ENCODE data around the gene U2AF1L4.
"Not testable (repeated sequence)": the region's sequence is repeated elsewhere in the genome, so short reads cannot be mapped to it uniquely, and the experiment has no call there.

The U2AF1L4 gene

DNA sequence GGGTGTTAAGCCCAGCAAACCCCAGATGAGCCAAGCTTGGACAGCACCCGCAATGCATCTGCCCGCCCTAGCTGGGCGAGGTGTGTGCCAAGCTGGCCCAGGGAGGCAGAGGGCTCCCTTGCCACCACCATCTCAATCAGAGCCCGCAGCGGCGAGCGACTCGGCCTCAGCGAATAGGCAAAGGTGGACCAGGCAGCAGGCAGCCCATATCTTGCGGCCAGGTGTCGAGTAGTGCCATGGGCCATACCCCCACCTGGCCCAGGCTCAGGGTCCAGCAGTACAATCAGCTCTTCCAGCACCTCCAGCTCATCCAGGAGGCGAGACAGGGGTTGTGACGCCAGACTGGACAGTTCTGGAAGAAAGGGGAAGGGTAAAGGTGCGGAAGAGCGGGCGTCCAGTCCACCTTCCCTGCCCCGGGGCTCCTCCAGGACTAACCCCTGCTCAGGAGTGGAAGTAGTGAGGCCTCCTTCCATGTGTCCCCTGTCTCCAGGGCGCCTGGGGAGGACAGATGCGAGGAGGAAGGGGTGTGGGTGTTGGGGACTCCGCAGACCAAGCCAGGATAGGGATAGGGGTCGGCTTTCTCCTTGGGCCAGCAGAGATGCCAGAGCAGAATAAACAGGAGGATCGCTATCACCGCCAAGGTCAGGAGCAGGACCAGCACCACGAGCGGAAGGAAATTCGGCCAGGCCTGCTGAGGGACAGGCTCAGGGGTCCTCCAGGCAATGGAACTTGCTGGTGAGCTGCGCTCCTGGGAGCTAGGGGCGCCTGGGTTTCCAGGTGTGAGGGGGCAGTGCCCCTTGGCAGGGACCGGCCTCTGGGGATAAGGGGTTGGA lies 5.7 kb downstream of the U2AF1L4 start:
- no peak for DNase-seq

DNA sequence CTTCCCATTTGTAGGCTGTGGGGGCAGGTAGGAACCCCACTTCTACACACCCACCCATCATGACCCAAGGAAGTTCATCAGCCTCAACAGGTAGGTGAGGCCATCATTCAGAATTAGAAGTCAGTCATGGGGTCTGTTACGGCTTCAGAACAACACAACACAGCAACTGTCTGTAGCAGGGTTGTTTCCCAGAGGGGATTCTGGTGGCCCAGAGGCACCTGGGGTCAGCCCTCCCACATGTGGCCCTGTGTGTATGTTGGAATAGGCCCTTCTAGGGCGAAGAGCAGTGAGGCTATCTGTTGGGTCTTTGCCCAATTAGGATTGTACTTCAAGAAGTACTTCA lies 6.4 kb downstream of the U2AF1L4 start:
- DNase-seq = no peak

- no peak for DNase-seq
These were observed 7.0 kb downstream of the U2AF1L4 start for GRCh38 chr19:35738021-35738886.

DNA sequence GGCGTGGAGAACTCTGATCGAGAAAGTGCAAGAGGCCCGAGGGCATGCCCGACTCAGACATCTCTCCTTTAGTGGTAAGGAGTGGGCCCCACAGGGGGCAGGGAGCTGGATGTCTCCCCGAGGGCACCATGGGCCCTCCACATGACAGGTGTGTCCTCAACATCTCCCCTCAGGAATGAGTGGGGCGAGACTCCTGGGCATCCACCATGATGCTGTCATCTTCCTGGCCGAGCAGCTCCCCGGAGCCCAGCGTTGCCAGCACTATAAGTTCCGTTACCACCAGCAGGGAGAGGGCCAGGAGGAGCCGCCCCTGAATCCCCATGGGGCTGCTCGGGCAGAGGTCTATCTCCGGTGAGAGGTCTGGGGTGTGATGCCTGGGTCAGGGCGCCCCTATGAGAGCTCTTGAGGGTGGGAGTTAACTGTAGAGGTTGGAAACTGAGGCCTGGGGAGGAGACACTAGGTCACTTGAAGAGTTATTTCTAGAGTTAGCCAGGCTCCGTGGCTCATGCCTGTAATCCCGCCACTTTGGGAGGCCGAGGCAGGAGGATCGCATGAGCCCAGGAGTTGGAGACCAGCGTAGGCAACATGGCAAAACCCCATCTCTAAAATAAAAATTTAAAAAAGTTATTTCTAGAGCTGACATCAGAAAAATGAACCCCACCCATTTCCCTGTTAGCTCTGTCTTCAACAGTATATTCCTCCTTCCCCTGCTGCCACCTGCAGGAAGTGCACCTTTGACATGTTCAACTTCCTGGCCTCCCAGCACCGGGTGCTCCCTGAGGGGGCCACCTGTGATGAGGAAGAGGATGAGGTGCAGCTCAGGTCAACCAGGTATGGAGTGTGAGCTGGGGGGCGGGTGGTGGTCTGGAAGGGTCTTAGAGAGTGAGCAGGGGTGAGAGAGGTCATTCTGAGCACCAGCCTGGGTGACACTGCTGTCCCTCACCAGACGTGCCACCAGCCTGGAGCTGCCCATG lies 8.0 kb downstream of the U2AF1L4 start:
- DNase-seq = no peak

GRCh38 chr19:35734889-35735288 lies 10.3 kb downstream of the U2AF1L4 start:
- no peak for DNase-seq

DNA sequence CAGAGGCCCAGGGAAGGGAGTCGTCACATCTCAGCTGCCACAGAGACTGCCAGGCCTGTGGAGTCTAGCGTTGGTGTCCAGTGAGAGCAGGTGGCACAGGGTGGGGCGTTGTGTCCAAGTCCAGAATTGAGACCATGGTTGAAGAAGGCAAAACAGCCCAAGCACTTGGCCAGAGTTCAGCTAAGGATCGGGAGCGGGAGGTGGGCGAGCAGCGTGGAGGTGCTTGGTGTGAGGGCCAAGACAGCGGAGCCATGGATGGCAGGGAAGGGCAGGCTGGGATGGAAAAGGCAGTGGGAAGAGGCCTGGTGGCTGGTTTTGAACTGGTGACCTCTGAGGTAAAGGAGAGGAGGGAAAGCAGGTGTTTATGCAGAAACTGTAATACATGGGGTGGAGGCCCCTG lies 10.9 kb downstream of the U2AF1L4 start:
- DNase-seq = no peak

DNA sequence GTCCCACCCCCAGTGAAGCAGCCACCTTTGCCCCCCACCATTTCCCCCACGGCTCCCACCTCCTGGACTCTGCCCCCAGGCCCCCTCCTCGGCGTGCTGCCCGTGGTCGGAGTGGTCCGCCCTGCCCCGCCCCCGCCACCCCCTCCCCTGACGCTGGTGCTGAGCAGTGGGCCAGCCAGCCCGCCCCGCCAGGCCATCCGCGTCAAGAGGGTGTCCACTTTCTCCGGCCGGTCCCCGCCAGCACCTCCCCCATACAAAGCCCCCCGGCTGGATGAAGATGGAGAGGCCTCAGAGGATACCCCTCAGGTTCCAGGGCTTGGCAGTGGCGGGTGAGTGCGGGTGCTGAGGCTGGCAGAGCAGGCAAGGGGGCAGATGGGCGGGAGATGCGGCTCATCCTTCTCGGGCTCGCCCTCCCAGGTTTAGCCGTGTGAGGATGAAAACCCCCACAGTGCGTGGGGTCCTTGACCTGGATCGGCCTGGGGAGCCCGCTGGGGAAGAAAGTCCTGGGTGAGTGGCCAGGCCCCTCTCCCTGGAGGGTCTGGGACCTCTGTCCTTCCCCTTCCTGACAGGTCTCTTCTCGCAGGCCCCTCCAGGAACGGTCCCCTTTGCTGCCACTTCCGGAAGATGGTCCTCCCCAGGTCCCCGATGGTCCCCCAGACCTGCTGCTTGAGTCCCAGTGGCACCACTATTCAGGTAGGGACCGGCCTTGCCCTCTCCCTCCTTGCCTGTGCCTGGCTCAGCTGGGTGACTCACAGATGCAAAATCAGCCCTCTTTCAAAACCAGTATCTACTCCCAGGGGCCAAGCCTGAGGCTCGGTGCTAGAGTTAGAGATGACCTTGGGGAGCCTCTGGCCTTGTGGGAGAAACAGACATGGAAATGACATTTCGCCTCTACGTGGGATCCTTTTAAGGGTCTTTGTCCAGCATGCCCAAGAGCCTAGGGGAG lies 11.8 kb downstream of the U2AF1L4 start:
- DNase-seq = no peak

DNA sequence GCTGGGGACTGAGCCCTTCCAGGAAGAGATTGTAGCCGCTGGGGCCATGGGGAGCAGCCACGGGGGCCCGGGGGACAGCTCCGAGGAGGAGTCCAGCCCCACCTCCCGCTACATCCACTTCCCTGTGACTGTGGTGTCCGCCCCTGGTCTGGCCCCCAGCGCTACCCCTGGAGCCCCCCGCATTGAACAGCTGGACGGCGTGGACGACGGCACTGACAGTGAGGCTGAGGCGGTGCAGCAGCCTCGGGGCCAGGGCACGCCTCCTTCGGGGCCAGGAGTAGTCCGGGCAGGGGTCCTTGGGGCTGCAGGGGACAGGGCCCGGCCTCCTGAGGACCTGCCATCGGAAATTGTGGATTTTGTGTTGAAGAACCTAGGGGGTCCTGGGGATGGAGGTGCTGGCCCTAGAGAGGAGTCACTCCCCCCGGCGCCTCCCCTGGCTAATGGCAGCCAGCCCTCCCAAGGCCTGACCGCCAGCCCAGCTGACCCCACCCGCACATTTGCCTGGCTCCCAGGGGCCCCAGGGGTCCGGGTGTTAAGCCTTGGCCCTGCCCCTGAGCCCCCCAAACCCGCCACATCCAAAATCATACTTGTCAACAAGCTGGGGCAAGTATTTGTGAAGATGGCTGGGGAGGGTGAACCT lies 12.6 kb downstream of the U2AF1L4 start:
- no peak for DNase-seq

DNA sequence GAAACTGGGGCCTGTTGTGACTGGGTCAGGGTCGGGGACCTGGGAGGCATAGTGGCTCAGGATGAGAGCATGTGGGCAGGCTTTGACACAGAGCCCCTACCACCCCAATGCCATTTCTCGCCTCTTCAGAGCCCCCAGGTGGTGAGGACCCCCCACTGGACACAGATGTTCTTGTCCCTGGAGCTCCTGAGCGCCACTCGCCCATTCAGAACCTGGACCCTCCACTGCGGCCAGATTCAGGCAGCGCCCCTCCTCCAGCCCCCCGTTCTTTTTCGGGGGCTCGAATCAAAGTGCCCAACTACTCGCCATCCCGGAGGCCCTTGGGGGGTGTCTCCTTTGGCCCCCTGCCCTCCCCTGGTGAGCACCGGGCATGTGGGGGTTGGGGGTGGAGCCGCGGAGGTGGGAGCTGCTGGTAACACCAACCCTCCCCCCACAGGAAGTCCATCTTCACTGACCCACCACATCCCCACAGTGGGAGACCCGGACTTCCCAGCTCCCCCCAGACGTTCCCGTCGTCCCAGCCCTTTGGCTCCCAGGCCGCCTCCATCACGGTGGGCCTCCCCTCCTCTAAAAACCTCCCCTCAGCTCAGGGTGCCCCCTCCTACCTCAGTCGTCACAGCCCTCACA lies 13.3 kb downstream of the U2AF1L4 start:
- DNase-seq = no peak

- DNase-seq = no peak
These were observed 13.9 kb downstream of the U2AF1L4 start for GRCh38 chr19:35731353-35731752.

DNA sequence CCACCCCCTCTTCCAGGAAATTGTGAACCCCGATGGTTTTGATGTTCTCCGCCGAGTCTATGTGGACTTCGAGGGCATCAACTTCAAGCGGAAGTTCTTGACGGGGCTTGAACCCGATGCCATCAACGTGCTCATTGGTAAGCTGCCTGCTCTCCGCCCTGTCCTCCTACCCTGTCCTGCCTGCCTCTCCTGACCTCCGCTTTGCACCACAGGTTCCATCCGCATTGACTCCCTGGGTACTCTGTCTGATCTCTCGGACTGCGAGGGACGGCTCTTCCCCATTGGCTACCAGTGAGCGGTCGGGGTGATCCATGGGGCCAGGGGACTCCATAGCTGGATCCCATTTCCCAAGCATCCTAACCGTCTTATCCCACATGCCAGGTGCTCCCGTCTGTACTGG lies 14.9 kb downstream of the U2AF1L4 start:
- no peak for DNase-seq

- DNase-seq = no peak
These were observed 15.5 kb downstream of the U2AF1L4 start for GRCh38 chr19:35729763-35730162.

- no peak for DNase-seq
These were observed 16.2 kb downstream of the U2AF1L4 start for GRCh38 chr19:35729021-35729420.

DNA sequence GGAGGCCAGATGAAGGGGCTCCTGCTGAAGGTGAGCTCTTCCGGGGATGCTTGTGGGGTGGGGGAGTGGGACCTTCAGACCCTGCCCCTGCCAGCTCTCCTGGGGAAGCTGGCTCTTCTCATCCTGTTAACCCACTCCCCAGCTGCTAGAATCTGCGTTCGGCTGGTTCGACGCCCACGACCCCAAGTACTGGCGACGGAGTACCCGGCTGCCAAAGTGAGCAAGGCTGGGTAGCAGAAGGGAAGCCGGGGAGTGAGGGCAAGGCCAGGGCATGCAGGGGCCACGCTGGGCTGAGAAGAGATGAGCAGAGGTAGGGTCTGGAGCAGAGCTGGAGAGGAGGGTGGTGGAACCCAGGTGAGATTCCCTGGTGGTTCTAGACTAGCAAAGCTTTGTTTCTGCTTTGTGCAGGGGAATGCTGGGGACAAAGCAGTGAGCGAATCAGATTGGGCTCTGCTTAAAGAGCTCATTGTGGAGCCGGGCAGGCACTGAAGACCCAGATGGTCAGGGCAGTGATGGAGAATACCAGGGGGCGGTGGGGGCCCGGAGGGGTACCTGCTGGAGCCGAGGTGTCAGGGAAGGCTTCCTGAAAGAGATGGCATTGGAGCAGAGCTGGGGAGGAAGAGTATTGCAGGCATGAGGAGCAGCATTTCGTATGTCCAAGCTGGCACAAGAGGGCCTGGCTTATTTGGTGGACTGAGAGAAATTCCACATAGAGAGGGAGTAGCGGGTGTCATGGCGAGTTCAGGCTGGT lies 17.1 kb downstream of the U2AF1L4 start:
- DNase-seq = no peak

- no peak for DNase-seq
These were observed 17.9 kb downstream of the U2AF1L4 start for GRCh38 chr19:35727053-35727955.

- no peak for DNase-seq
These were observed 19.9 kb downstream of the U2AF1L4 start for GRCh38 chr19:35725216-35725861.

GRCh38 chr19:35724560-35724959 lies 20.7 kb downstream of the U2AF1L4 start:
- no peak for DNase-seq

DNA sequence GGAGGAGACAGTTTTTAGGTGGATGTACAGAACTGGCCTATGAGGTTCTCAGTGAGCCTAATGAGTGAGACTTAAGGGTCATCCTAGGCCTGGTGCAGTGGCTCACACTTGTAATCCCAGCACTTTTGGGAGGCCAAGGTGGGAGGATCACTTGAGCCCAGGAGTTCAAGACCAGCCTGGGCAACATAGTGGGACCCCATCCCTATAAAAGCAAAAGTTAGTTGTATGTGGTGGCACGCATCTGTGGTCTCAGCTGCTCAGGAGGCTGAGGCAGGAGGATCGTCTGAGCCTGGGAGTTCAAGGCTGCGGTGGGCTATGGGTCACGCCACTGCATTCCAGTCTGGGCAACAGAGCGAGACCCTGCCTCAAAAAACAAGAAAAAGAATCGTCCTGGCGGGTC lies 21.1 kb downstream of the U2AF1L4 start:
- not testable (repeated sequence) for DNase-seq

Measured in COR-L47 (cell line).